ENCODE measurements around the gene KIAA1217.
A peak's percentile ranks its signal among the peaks of the same experiment; 100 is the strongest.

Gene KIAA1217

DNA sequence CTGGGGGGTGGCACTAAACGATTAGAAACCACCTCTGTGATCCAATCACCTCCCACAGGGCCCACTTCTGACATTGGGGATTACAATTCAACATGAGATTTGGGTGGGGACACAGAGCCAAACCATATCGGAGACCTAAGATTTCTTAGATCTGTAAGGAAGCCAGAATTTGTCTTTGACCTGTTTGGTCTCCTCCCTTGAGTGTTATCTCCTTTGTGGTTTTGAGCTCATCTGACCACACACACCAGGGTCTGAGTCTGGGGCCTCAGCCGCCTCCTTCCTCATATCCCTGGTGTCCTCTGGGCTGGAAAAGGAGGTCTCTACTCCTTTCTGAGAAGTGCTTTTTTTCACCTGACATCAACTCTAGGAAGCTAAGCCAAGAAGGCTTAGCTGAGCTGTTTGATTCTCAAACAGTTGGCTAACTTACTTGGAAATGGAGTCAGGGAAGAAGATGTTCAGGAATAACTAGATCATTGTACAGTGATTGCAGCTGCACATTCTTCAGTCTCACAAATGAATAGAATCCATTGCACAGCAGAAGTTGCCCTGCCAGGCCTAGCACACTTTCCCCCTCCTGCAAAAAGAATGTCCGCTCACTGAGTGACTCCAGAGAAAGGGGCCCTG lies 347.3 kb downstream of the KIAA1217 start:
- Histone ChIP-seq H3K9ac (no peak overlapping the region), H3K36me3 (ENCODE audit: insufficient read depth) (no peaks in the 10 kb centered on the region), H2AFZ (ENCODE audit: low read depth) (no peak overlapping the region), H3K4me2 (no peak overlapping the region), H3K27ac (no peak overlapping the region), H3K79me2 (ENCODE audit: insufficient read depth, low read depth) (no peaks in the 10 kb centered on the region), H3K4me3 (IDR thresholded peaks at IDR 0.05; ENCODE audit: insufficient read depth, low read depth, low read length) (no peak overlapping the region), H4K20me1 (ENCODE audit: insufficient read depth) (no peaks in the 10 kb centered on the region), H3K27me3 (ENCODE audit: insufficient read depth, low read depth) (no peaks in the 10 kb centered on the region), H3K4me1 (ENCODE audit: low read depth, poor library complexity, severe bottlenecking) (no peaks in the 10 kb centered on the region)
- TF ChIP-seq, protein P1, sequence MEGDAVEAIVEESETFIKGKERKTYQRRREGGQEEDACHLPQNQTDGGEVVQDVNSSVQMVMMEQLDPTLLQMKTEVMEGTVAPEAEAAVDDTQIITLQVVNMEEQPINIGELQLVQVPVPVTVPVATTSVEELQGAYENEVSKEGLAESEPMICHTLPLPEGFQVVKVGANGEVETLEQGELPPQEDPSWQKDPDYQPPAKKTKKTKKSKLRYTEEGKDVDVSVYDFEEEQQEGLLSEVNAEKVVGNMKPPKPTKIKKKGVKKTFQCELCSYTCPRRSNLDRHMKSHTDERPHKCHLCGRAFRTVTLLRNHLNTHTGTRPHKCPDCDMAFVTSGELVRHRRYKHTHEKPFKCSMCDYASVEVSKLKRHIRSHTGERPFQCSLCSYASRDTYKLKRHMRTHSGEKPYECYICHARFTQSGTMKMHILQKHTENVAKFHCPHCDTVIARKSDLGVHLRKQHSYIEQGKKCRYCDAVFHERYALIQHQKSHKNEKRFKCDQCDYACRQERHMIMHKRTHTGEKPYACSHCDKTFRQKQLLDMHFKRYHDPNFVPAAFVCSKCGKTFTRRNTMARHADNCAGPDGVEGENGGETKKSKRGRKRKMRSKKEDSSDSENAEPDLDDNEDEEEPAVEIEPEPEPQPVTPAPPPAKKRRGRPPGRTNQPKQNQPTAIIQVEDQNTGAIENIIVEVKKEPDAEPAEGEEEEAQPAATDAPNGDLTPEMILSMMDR (conservative IDR thresholded peaks at IDR 0.05; ENCODE audit: low read depth, low read length): no peak

DNA sequence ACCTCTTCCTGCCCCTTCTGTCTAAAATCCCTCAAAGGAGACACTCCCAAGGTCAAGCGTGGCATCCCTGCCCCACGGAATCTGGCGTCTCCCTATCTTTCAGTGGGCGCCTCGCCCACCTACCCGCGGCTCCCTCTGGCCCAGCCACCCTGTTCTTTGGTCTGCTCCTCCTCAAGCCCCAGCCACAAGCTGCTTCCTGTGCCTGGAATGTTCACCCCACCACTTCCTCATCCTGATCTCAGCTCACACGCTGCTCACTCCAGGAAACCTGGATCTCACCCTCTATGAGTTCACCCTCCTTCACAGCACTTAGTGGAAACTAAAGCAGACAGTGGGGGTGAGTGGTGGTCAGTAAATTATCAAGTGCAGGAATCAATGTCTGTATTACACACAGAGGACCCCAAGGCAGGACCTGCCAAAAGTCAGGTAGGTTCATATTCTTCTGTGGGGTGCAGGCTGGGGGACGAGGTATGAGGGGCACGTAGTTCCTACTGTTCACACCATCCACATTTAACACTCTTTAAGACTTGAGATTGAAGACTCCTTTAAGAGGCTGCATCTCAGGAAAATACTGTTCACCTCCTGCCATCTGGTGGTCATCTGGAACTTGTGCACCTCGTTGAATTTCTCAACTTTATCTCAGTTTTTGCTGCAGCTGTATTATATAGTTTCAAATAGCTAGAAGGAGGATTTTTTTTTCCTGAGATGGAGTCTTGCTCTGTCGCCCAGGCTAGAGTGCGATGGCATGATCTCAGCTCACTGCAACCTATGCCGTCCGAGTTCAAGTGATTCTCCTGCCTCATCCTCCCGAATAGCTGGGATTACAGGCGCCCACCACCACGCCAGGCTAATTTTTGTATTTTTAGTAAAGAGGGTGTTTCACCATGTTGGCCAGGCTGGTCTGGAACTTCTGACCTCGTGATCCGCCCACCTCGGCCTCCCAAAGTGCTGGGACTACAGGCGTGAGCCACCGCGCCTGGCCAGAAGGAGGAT lies 348.1 kb downstream of the KIAA1217 start:
- TF ChIP-seq, protein P1 (conservative IDR thresholded peaks at IDR 0.05; ENCODE audit: low read depth, low read length): peak; percentile 87
- Histone ChIP-seq H3K4me1 (ENCODE audit: low read depth, poor library complexity, severe bottlenecking) (no peaks in the 10 kb centered on the region), H3K36me3 (ENCODE audit: insufficient read depth) (no peaks in the 10 kb centered on the region), H3K4me2 (no peak overlapping the region), H2AFZ (ENCODE audit: low read depth) (no peak overlapping the region), H3K79me2 (ENCODE audit: insufficient read depth, low read depth) (no peaks in the 10 kb centered on the region), H3K9ac (no peak overlapping the region), H4K20me1 (ENCODE audit: insufficient read depth) (no peaks in the 10 kb centered on the region), H3K27ac (no peak overlapping the region), H3K27me3 (ENCODE audit: insufficient read depth, low read depth) (no peaks in the 10 kb centered on the region), H3K4me3 (IDR thresholded peaks at IDR 0.05; ENCODE audit: insufficient read depth, low read depth, low read length) (no peak overlapping the region)

DNA sequence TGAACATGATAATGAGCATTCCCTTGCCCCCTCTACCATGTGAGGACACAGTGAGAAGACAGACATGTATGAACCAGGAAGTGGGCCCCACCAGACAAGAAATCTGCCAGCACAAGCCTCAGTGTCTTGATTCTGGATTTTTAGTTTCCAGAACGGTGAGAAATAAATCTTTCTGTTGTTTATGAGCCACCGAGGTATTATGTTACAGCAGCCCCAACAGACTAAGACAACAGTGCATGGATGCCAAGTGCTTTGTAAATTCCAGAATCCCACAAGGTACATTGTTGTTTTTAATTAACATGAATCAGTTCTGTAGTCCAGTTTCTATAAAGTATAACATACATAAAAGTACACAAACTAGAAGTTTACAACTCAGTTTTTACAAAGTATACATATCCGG lies 352.5 kb downstream of the KIAA1217 start:
- Histone ChIP-seq H3K27ac (no peak overlapping the region), H3K9ac (no peak overlapping the region), H3K4me1 (ENCODE audit: low read depth, poor library complexity, severe bottlenecking) (no peaks in the 10 kb centered on the region), H3K79me2 (ENCODE audit: insufficient read depth, low read depth) (no peaks in the 10 kb centered on the region), H4K20me1 (ENCODE audit: insufficient read depth) (no peaks in the 10 kb centered on the region), H2AFZ (ENCODE audit: low read depth) (no peak overlapping the region), H3K27me3 (ENCODE audit: insufficient read depth, low read depth) (no peaks in the 10 kb centered on the region), H3K4me3 (IDR thresholded peaks at IDR 0.05; ENCODE audit: insufficient read depth, low read depth, low read length) (no peak overlapping the region), H3K4me2 (no peak overlapping the region), H3K36me3 (ENCODE audit: insufficient read depth) (no peaks in the 10 kb centered on the region)
- TF ChIP-seq, protein P1 (conservative IDR thresholded peaks at IDR 0.05; ENCODE audit: low read depth, low read length): no peak

DNA sequence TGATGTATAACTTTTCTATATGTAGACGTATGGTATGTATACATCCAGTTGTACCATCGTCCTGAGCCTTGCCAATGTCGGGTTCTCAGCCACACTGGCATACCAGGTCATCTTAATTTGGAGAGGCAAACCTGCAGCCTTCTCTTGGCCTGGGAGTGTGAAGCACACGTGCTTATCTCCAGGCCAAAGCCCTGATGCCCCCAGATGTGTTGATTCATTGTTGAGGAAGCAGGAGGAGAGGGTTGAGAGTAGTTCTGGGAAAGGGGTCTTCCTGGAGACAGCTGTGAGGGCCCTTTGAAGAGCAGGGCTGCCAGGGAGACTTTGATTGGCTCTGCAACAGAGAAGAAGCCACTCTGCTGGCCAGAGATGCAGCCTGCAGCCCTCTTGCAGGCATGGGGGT lies 359.1 kb downstream of the KIAA1217 start:
- no peaks in the 10 kb centered on the region for H3K79me2 ChIP-seq (ENCODE audit: insufficient read depth, low read depth)
- TF ChIP-seq, protein P1 (conservative IDR thresholded peaks at IDR 0.05; ENCODE audit: low read depth, low read length): no peak
- H3K27ac ChIP-seq: no peak overlapping the region
- no peak overlapping the region for H3K9ac ChIP-seq
- no peaks in the 10 kb centered on the region for H3K36me3 ChIP-seq (ENCODE audit: insufficient read depth)
- no peak overlapping the region for H3K4me3 ChIP-seq (IDR thresholded peaks at IDR 0.05; ENCODE audit: insufficient read depth, low read depth, low read length)
- H3K27me3 ChIP-seq (ENCODE audit: insufficient read depth, low read depth): no peaks in the 10 kb centered on the region
- no peak overlapping the region for H3K4me2 ChIP-seq
- H4K20me1 ChIP-seq (ENCODE audit: insufficient read depth): no peaks in the 10 kb centered on the region
- no peak overlapping the region for H2AFZ ChIP-seq (ENCODE audit: low read depth)
- H3K4me1 ChIP-seq (ENCODE audit: low read depth, poor library complexity, severe bottlenecking): no peaks in the 10 kb centered on the region

Measured in KMS-11 (cell line).